HG03066 (cell line): ENCODE results near the gene DAP3.
"Not testable (repeated sequence)": the region's sequence is repeated elsewhere in the genome, so short reads cannot be mapped to it uniquely, and the experiment has no call there.

Experiments
- ATAC-seq: cut with Tn5 transposase; IDR thresholded peaks from one replicate; pipeline ENCODE4 v1.9.1; 2021; ENCODE audit warnings: low read depth; ENCODE audit not compliant: unreplicated experiment

DAP3 gene

GRCh38 chr1:155689081-155689607 lies at the start of gene DAP3:
Gene DAP3, plus strand, starts transcription at chr1:155689091. Its CDS starts 20,689 bp downstream, at chr1:155709780.
- not testable (repeated sequence) for ATAC-seq

GRCh38 chr1:155640367-155640766 lies 48.5 kb upstream of the DAP3 start:
- ATAC-seq: no peak

- not testable (repeated sequence) for ATAC-seq
Observed at GRCh38 chr1:155642559-155643180, 46.2 kb upstream of the DAP3 start.

GRCh38 chr1:155643230-155643629 lies 45.7 kb upstream of the DAP3 start:
- no peak for ATAC-seq

- ATAC-seq: no peak
Observed at GRCh38 chr1:155645034-155645598, 43.8 kb upstream of the DAP3 start.

GRCh38 chr1:155645648-155646047 lies 43.2 kb upstream of the DAP3 start:
- ATAC-seq: no peak

- ATAC-seq: no peak
Observed at GRCh38 chr1:155646307-155646706, 42.6 kb upstream of the DAP3 start.

- ATAC-seq: no peak
Observed at GRCh38 chr1:155648207-155649147, 40.4 kb upstream of the DAP3 start.

- ATAC-seq: no peak
Observed at GRCh38 chr1:155649676-155650075, 39.2 kb upstream of the DAP3 start.

- ATAC-seq: no peak
Observed at GRCh38 chr1:155650231-155650757, 38.6 kb upstream of the DAP3 start.

- ATAC-seq: no peak
Observed at GRCh38 chr1:155651861-155652661, 36.8 kb upstream of the DAP3 start.

GRCh38 chr1:155652951-155653350 lies 35.9 kb upstream of the DAP3 start:
- no peak for ATAC-seq

GRCh38 chr1:155657463-155657862 lies 31.4 kb upstream of the DAP3 start:
- no peak for ATAC-seq

GRCh38 chr1:155661239-155661638 lies 27.7 kb upstream of the DAP3 start:
- not testable (repeated sequence) for ATAC-seq

GRCh38 chr1:155669233-155670162 lies 19.4 kb upstream of the DAP3 start:
- ATAC-seq: no peak

- ATAC-seq: no peak
Observed at GRCh38 chr1:155671750-155672149, 17.1 kb upstream of the DAP3 start.

- no peak for ATAC-seq
Observed at GRCh38 chr1:155673003-155673402, 15.9 kb upstream of the DAP3 start.

- no peak for ATAC-seq
Observed at GRCh38 chr1:155678027-155678426, 10.9 kb upstream of the DAP3 start.

GRCh38 chr1:155678992-155679391 lies 9.9 kb upstream of the DAP3 start:
- ATAC-seq: not testable (repeated sequence)
